ENCODE data around the gene ZNF792.
"Not testable (repeated sequence)": the region's sequence is repeated elsewhere in the genome, so short reads cannot be mapped to it uniquely, and the experiment has no call there.

The ZNF792 gene

GRCh38 chr19:34963573-34964406 is at the start of gene ZNF792:
Gene ZNF792, minus strand, starts transcription at chr19:34964229. Its CDS starts 567 bp downstream, at chr19:34963662.
- in situ Hi-C loops (cut with MboI; ENCODE audit: low sequenced_read_pairs) = no loop called here

GRCh38 chr19:35013041-35013819 is 49.2 kb upstream of the ZNF792 start:
- in situ Hi-C loops (cut with MboI; ENCODE audit: low sequenced_read_pairs) = no loop called here

- in situ Hi-C loops (cut with MboI; ENCODE audit: low sequenced_read_pairs) = no loop called here
These were observed 48.0 kb upstream of the ZNF792 start for GRCh38 chr19:35011737-35012682.

- in situ Hi-C loops (cut with MboI; ENCODE audit: low sequenced_read_pairs) = no loop called here
These were observed 47.2 kb upstream of the ZNF792 start for GRCh38 chr19:35011091-35011689.

- in situ Hi-C loops (cut with MboI; ENCODE audit: low sequenced_read_pairs) = no loop called here
These were observed 45.7 kb upstream of the ZNF792 start for GRCh38 chr19:35009424-35010415.

GRCh38 chr19:35008891-35009341 is 44.9 kb upstream of the ZNF792 start:
- in situ Hi-C loops (cut with MboI; ENCODE audit: low sequenced_read_pairs) = no loop called here

GRCh38 chr19:35007427-35007826 is 43.4 kb upstream of the ZNF792 start:
- in situ Hi-C loops (cut with MboI; ENCODE audit: low sequenced_read_pairs) = not testable (repeated sequence)

- in situ Hi-C loops (cut with MboI; ENCODE audit: low sequenced_read_pairs) = no loop called here
These were observed 43.0 kb upstream of the ZNF792 start for GRCh38 chr19:35006999-35007365.

GRCh38 chr19:35006342-35006998 is 42.4 kb upstream of the ZNF792 start:
- in situ Hi-C loops (cut with MboI; ENCODE audit: low sequenced_read_pairs) = no loop called here

- in situ Hi-C loops (cut with MboI; ENCODE audit: low sequenced_read_pairs) = not testable (repeated sequence)
These were observed 41.9 kb upstream of the ZNF792 start for GRCh38 chr19:35006007-35006341.

GRCh38 chr19:35005256-35005977 is 41.4 kb upstream of the ZNF792 start:
- in situ Hi-C loops (cut with MboI; ENCODE audit: low sequenced_read_pairs) = no loop called here

GRCh38 chr19:35004517-35005255 is 40.7 kb upstream of the ZNF792 start:
- in situ Hi-C loops (cut with MboI; ENCODE audit: low sequenced_read_pairs) = no loop called here

GRCh38 chr19:35002037-35002535 is 38.1 kb upstream of the ZNF792 start:
- in situ Hi-C loops (cut with MboI; ENCODE audit: low sequenced_read_pairs) = no loop called here

- in situ Hi-C loops (cut with MboI; ENCODE audit: low sequenced_read_pairs) = no loop called here
These were observed 36.8 kb upstream of the ZNF792 start for GRCh38 chr19:35000647-35001501.

GRCh38 chr19:35000338-35000646 is 36.3 kb upstream of the ZNF792 start:
- in situ Hi-C loops (cut with MboI; ENCODE audit: low sequenced_read_pairs) = no loop called here

- in situ Hi-C loops (cut with MboI; ENCODE audit: low sequenced_read_pairs) = no loop called here
These were observed 35.7 kb upstream of the ZNF792 start, which contains the start of gene GRAMD1A for GRCh38 chr19:34999498-35000337. Gene GRAMD1A, plus strand, starts transcription at chr19:35000323. Its CDS starts 156 bp downstream, at chr19:35000479.
